ENCODE results near the gene ACAP2.

- TF ChIP-seq EZH2 (IDR thresholded peaks at IDR 0.05; ENCODE audit: low read length, missing control alignments) (no peak), CTCF (conservative IDR thresholded peaks at IDR 0.05 in 1 of 2, IDR thresholded peaks at IDR 0.05 in 1 of 2; ENCODE audit: low read depth in 1 of 2, low read length in 2 of 2) (no peak)
Measured at GRCh38 chr3:195245531-195245951, 197.3 kb downstream of the ACAP2 start.

Data from fibroblast of lung (primary cell).